ENCODE data around the gene MSH3.

GRCh38 chr5:80622756-80623155 is 31.7 kb upstream of the MSH3 start:
- no peak for TF ChIP-seq GATA2 (IDR thresholded peaks at IDR 0.05; ENCODE audit: low read depth, low read length)
- no peak for TF ChIP-seq GATA3 (IDR thresholded peaks at IDR 0.05; ENCODE audit: low read depth, low read length)
